ENCODE data around the gene SPHK2.

SPHK2 gene

DNA sequence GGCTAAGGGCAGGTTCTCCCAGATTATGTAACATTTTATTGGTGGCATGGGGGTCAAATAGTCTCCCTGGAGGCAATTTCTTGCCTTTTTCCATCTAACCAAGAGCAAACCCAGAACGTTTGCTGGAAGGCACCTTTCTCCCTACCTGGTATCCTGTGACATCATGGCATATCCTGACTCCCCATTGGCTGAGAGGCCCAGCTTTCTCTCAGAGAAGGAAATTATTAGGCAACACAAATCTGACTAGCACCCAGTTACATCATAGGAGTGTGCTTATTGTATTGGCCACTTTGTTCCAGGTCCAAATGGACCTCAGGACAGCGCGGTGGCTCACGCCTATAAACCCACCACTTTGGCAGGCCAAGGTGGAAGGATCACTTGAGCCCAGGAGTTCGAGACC, 40.5 kb downstream of the SPHK2 start:
- TF ChIP-seq, protein P1, sequence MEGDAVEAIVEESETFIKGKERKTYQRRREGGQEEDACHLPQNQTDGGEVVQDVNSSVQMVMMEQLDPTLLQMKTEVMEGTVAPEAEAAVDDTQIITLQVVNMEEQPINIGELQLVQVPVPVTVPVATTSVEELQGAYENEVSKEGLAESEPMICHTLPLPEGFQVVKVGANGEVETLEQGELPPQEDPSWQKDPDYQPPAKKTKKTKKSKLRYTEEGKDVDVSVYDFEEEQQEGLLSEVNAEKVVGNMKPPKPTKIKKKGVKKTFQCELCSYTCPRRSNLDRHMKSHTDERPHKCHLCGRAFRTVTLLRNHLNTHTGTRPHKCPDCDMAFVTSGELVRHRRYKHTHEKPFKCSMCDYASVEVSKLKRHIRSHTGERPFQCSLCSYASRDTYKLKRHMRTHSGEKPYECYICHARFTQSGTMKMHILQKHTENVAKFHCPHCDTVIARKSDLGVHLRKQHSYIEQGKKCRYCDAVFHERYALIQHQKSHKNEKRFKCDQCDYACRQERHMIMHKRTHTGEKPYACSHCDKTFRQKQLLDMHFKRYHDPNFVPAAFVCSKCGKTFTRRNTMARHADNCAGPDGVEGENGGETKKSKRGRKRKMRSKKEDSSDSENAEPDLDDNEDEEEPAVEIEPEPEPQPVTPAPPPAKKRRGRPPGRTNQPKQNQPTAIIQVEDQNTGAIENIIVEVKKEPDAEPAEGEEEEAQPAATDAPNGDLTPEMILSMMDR (IDR thresholded peaks at IDR 0.05; ENCODE audit: control insufficient read depth, insufficient read depth, low read depth, low read length, missing control alignments) = no peak
- no peak overlapping the region for H3K4me3 ChIP-seq (ENCODE audit: control insufficient read depth, low read depth, low read length)
- DNase-seq (ENCODE audit: low read depth) = no peak

DNA sequence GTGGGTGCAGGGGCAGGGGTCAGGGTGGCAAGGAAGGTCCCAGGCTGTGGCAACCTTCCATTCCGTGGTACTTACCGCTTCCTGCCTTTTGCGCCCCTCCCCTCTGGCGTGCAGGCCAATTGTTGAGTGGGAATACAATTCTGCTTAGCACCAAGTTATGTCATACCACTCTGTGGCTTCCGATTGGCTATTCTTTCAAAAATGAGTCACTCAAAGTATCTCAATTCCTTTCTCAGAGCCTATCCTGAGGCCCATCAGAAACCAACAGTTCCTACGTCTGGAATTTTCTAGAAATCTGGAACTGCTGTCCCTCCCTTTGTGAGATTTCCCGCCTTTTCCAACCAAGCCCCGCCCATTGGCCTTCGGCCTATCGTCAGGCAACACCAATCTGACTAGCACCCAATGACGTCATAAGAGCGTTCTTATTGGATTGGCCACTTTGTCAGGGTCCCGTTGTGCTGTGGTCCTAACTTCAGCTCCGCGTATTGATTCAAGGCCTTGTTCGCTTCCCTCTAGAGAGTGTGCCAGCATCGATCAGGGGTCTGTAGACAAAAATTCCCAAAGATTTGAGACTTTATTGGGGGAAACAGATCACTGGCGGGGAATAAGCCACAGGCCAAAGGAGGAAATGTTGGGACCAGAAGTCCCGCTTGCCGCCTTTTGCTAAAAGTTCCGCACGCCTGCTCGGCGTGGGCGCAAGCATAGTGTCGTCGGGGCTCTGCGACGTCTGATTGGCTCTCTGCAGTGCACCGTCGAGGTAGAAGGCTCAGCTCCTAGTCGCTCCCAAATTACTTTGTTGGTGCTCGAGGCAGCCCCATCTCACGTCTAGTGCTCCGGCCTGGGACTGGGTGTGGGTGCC, 41.8 kb downstream of the SPHK2 start:
- peak; percentile 46 for DNase-seq (ENCODE audit: low read depth)
- TF ChIP-seq, protein P1 (IDR thresholded peaks at IDR 0.05; ENCODE audit: control insufficient read depth, insufficient read depth, low read depth, low read length, missing control alignments) = no peak
- H3K4me3 ChIP-seq (ENCODE audit: control insufficient read depth, low read depth, low read length) = no peak overlapping the region

DNA sequence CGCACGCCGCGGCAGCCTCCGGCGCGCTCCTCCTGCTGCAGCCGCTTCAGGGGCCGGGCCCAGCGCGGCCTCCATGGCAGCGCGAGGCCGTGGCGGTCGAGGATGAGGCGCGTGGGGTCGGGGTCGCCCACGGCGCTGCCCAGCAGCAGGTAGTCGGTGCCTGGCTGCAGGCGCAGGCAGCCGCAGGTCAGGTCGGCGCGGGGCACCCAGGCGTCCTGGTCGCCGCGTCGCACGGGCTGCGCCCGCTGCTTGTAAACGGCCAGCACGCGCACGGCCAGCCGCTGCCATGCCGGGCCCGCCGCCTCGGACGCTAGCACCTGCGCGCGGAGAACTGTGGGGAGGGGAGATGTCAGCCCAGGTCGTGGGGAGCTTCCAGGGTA, 42.4 kb downstream of the SPHK2 start:
- TF ChIP-seq, protein P1 (IDR thresholded peaks at IDR 0.05; ENCODE audit: control insufficient read depth, insufficient read depth, low read depth, low read length, missing control alignments) = no peak
- no peak for DNase-seq (ENCODE audit: low read depth)
- H3K4me3 ChIP-seq (ENCODE audit: control insufficient read depth, low read depth, low read length) = no peak overlapping the region

DNA sequence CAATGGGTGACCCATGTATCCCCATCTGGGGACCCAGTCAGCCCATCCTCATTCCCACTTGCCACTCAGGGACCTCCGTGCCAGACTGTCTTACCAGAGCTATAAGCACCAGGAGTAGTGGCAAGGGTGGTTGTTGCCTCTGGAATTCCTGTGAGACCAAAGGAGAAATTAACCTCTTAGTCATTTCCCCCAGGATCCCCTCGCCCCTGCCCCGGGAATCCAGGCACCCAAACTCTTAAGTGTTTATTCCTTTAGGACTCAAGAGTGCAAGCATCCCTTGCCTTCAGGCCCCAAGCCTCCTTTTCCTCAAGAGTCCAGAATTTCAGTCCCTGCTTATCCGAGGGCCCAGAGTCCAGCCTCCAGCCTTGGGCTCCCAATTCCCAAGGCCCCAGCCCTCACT, 44.4 kb downstream of the SPHK2 start:
- TF ChIP-seq, protein P1 (IDR thresholded peaks at IDR 0.05; ENCODE audit: control insufficient read depth, insufficient read depth, low read depth, low read length, missing control alignments) = no peak
- H3K4me3 ChIP-seq (ENCODE audit: control insufficient read depth, low read depth, low read length) = no peak overlapping the region
- no peak for DNase-seq (ENCODE audit: low read depth)

DNA sequence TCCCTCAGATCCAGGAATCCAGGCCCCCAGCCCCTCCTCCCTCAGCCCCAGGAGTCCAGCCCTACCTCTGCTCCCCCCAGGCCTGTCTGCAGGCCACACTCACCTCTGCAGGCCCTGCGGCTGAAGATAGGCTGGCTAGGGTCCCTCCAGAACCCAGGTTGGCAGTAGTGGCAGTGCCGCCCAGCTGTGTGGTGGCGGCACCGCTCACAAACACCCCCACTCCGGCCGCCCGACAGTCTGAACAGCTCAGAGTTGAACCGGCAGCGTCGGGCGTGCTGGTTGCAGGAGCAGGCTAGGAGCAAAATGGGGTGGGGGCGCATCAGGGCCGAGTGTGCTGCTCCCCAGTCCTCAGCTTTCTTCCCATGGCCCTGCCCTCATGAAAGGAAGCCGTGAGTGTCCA, 45.2 kb downstream of the SPHK2 start:
- TF ChIP-seq, protein P1 (IDR thresholded peaks at IDR 0.05; ENCODE audit: control insufficient read depth, insufficient read depth, low read depth, low read length, missing control alignments) = no peak
- H3K4me3 ChIP-seq (ENCODE audit: control insufficient read depth, low read depth, low read length) = no peak overlapping the region
- no peak for DNase-seq (ENCODE audit: low read depth)

DNA sequence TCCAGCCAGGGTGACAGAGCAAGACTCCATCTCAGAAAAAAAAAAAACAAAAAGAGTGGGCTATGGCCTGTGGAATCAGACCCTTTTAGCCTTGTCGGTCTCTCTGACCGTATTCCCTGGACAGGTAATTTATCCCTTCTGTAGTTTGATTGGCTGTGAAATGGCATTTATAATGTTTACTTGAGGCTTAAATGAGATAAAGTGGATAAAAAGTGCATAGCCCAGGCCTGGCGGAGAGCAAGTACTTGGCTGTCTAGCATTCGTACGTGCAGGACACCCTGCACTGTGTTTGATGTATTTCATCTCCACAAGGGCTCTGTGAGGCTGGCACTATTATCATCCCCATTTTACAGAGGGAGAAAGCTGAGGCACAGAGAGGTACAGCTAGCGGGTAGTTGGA, 46.5 kb downstream of the SPHK2 start:
- DNase-seq (ENCODE audit: low read depth) = no peak
- TF ChIP-seq, protein P1 (IDR thresholded peaks at IDR 0.05; ENCODE audit: control insufficient read depth, insufficient read depth, low read depth, low read length, missing control alignments) = no peak
- H3K4me3 ChIP-seq (ENCODE audit: control insufficient read depth, low read depth, low read length) = no peak overlapping the region

All from AG09309 (cell line).